ENCODE results near the gene RAD51B. TPM values are rescaled to one million over a fixed set of nuclear protein-coding genes. Genes with fewer than 3 reads are reported as not detected.
A peak's percentile ranks its signal among the peaks of the same experiment; 100 is the strongest.

The RAD51B gene
- total RNA-seq, 6 donors from 2014 or later = 10.6 to 63.9 (median 18.4) TPM

DNA sequence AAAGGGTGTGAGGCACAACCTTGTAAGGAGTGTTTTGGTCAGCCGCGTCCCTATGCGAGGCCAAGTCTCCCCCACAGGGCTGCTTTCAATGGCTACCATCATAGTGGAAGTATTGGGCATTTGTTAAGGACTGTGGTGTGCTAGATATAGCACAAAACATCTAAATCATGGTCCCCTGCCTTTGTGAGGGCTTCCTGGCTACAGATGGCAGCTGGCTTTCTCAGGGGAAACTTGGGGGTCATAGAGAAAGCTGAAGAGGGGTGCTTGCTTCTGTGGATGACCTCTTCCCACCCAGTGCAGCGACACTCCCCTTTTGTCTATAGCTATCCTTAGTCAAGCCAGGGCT, 657.5 kb downstream of the RAD51B start:
- H3K9me3 ChIP-seq = no peaks in the 10 kb centered on the region
- TF ChIP-seq POLR2A (IDR thresholded peaks at IDR 0.05) = no peak
- no peak for TF ChIP-seq POLR2AphosphoS5 (IDR thresholded peaks at IDR 0.05)
- no peak for TF ChIP-seq EP300 (IDR thresholded peaks at IDR 0.05)
- TF ChIP-seq, protein P1, sequence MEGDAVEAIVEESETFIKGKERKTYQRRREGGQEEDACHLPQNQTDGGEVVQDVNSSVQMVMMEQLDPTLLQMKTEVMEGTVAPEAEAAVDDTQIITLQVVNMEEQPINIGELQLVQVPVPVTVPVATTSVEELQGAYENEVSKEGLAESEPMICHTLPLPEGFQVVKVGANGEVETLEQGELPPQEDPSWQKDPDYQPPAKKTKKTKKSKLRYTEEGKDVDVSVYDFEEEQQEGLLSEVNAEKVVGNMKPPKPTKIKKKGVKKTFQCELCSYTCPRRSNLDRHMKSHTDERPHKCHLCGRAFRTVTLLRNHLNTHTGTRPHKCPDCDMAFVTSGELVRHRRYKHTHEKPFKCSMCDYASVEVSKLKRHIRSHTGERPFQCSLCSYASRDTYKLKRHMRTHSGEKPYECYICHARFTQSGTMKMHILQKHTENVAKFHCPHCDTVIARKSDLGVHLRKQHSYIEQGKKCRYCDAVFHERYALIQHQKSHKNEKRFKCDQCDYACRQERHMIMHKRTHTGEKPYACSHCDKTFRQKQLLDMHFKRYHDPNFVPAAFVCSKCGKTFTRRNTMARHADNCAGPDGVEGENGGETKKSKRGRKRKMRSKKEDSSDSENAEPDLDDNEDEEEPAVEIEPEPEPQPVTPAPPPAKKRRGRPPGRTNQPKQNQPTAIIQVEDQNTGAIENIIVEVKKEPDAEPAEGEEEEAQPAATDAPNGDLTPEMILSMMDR (IDR thresholded peaks at IDR 0.05) = no peak
- WGBS, 2 donors = 100% methylated on average over 4 of the region's 4 CpGs
- no peaks in the 10 kb centered on the region for H3K27me3 ChIP-seq
- no peak overlapping the region for H3K4me3 ChIP-seq
- ATAC-seq (ENCODE audit: low FRiP score in 2 of 2) = no peak
- H3K4me1 ChIP-seq = peaks cover 0 to 5% (median 5%) of the 10 kb centered on the region in 4 donors
- no peak for DNase-seq
- peak overlapping the region; percentile 23 to 80 (median 44) for H3K27ac ChIP-seq
- H3K36me3 ChIP-seq = no peaks in the 10 kb centered on the region

DNA sequence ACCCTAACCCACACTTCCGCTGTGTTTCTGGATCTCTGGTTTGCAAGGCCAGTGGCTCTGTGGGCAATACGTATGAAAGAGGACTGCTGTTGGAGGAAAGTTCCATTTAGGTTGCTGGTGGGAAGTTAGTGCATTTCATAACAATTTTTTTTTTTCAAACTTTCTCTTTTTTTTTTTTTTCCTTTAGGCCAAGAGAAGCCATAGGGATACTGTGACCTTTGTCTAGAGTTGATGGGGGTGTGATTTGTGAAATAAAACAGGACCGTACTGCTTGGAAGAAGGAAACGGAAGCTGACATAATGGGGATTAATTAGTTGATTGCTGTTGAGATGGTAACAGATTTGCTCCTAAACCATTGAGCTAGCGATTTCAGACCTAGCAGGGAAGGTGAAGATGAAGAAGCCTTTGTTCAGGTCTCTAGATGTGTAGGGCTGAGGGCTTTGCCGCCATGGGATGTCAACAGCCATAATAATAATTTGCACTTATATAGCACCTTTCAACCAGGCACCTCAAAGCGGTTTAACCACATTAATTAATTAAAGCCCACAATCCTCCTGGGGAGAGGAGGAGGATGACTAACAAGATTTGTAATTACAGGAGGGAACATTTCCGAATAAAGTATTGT, 658.0 kb downstream of the RAD51B start:
- Histone ChIP-seq H3K27ac (peak overlapping the region in 3 of 4 donors; percentile 26 to 80 (median 61)), H3K9me3 (no peaks in the 10 kb centered on the region), H3K27me3 (no peaks in the 10 kb centered on the region), H3K4me1 (peaks cover 0 to 6% (median 5%) of the 10 kb centered on the region in 4 donors), H3K4me3 (no peak overlapping the region), H3K36me3 (no peaks in the 10 kb centered on the region)
- DNase-seq (no peak), ATAC-seq (ENCODE audit: low FRiP score in 2 of 2) (no peak)
- TF ChIP-seq EP300 (IDR thresholded peaks at IDR 0.05) = no peak
- TF ChIP-seq, protein P1 (IDR thresholded peaks at IDR 0.05) = no peak
- TF ChIP-seq POLR2AphosphoS5 (IDR thresholded peaks at IDR 0.05) = no peak
- no peak for TF ChIP-seq POLR2A (IDR thresholded peaks at IDR 0.05)
- 86 to 92% methylated on average over 8 of the region's 8 CpGs for WGBS, 2 donors

- H3K4me3 ChIP-seq = no peak overlapping the region
- H3K27me3 ChIP-seq = no peaks in the 10 kb centered on the region
- no peaks in the 10 kb centered on the region for H3K36me3 ChIP-seq
- no peaks in the 10 kb centered on the region for H3K9me3 ChIP-seq
- no peak overlapping the region for H3K27ac ChIP-seq
- TF ChIP-seq, protein P1 (IDR thresholded peaks at IDR 0.05) = no peak
- TF ChIP-seq POLR2A (IDR thresholded peaks at IDR 0.05) = no peak
- TF ChIP-seq EP300 (IDR thresholded peaks at IDR 0.05) = no peak
- no peak for TF ChIP-seq POLR2AphosphoS5 (IDR thresholded peaks at IDR 0.05)
- peaks cover 9 to 18% (median 14%) of the 10 kb centered on the region in 4 donors for H3K4me1 ChIP-seq
- 69 to 70% methylated on average over 3 of the region's 3 CpGs for WGBS, 2 donors
- no peak for ATAC-seq (ENCODE audit: low FRiP score in 2 of 2)
- no peak for DNase-seq
These were observed 659.7 kb downstream of the RAD51B start for GRCh38 chr14:68479247-68479646.

GRCh38 chr14:68482018-68482417, 662.4 kb downstream of the RAD51B start:
- ATAC-seq (ENCODE audit: low FRiP score in 2 of 2) = no peak
- Histone ChIP-seq H3K27ac (no peak overlapping the region), H3K4me1 (peaks cover 8 to 16% (median 12%) of the 10 kb centered on the region in 4 donors), H3K36me3 (no peaks in the 10 kb centered on the region), H3K4me3 (no peak overlapping the region), H3K9me3 (no peaks in the 10 kb centered on the region), H3K27me3 (no peaks in the 10 kb centered on the region)
- no peak for DNase-seq
- 94 to 95% methylated on average over 2 of the region's 2 CpGs for WGBS, 2 donors
- no peak for TF ChIP-seq POLR2A (IDR thresholded peaks at IDR 0.05)
- TF ChIP-seq POLR2AphosphoS5 (IDR thresholded peaks at IDR 0.05) = no peak
- no peak for TF ChIP-seq EP300 (IDR thresholded peaks at IDR 0.05)
- TF ChIP-seq, protein P1 (IDR thresholded peaks at IDR 0.05) = no peak

Data from upper lobe of left lung (tissue), 6 donors.